GM21723 (cell line): ENCODE measurements around the gene ULK2.

ENCODE experiments used
- ATAC-seq: cut with Tn5 transposase; IDR thresholded peaks from one replicate; pipeline ENCODE4 v1.9.1; 2021; ENCODE audit warnings: mild to moderate bottlenecking, moderate library complexity; ENCODE audit not compliant: unreplicated experiment

The ULK2 gene

DNA sequence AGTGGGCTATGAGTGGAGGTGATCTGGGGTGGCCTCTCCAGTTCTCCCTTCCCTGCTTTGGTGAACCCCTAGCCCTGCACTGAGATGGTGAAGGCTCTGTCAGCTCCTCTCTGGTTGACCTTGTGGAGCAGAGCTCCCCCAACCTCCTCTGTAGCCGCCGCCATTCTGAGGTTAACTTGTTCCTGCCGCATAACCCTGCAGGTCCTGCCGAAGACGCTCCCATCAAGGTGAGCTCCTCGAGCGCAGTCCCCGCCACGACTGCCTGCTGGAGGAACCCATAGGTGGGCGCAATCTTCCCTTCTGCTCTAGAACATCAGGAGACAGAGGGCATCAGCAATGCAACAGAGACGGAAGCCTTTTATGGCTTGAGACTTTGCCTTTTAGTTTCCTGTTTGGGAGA lies 136.1 kb downstream of the ULK2 start:
- no peak for ATAC-seq

DNA sequence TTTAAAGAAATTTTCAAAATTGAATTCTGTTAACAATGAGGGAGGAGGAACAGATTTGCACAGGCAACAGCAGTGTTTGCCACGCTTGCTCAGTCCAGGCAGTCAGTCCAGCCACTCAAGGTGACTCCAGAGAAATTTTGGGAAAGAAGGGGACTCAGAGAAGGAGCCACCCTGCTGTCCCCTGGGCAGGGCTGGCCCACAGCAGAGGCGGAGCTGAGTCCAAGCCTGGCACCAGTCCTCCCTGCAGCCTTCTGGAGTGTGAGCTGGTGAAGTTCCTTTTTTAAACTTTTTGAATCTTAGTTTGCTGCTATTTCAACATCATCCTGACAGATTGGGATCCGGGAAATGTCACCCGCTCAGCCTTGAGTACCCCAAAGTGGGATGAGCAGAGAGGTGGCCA lies 136.9 kb downstream of the ULK2 start:
- no peak for ATAC-seq

DNA sequence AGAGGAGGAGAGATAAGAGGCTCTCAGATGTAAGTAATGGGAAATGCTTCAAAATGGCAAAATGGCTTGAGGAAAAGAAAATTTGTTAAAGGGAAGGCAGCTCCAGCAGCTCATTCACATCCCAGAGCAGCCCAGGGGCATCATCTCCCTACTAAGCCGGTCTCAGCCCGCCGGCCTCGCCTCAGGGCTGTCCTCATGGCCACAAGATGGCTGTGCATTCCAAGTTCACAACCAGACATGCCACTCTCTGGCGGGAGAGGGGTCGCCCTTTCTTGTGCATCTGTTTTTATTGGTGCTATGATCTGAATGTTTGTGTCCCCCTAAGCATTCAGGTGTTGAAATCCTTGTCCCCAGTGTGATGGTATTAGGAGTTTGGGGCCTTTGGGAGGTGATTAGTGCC lies 137.8 kb downstream of the ULK2 start:
- ATAC-seq, result no peak

DNA sequence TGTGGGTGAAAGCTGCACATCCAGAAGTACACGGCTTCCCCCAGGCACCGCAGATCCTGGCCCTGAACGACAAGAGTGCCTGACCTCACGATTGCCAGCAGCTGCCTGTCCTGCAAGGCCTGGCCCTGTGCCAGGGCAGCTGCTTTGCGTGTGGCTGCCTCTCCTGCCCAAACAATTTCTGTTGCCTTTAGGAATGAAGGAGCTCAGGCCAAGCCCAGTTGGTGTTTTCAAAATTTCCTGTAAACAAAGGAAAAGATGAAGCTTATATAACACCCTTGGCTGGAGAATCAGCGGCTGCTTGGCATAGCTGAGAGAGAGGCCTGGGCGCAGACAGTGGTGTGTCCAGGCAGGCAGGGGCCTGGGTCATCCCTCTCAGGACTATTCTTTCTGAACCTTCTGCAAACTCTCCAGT lies 139.6 kb downstream of the ULK2 start:
- no peak for ATAC-seq

DNA sequence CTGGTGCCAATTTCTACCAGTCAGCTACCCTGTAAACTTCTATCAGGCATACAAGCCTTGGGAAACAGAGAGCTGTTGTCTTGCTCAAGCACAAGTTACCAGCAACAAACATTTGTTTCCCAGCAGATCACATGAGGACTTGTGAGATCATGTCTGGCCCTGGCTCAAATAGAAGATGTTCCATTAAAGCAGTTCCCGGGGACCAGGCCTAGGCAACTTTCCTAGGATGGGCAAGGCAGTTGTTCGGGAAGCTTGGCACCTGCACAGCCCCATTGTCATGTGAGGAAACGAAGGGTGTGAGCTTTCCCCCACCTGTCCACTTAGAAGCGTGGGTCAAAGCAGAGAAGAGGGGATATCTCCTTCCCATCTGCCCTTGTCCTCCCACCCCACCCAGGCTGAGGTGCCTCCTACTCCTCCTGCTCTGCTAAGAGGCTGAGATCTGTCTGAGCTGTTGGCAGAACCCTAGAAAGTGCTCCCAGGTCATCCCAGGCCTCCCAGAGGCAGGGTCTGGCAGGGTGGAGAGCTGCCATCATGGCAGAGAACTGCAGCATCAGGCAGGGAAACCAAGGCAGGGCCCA lies 140.1 kb downstream of the ULK2 start:
- ATAC-seq, result no peak

GRCh38 chr17:19726631-19727376 lies 140.9 kb downstream of the ULK2 start:
- no peak for ATAC-seq

DNA sequence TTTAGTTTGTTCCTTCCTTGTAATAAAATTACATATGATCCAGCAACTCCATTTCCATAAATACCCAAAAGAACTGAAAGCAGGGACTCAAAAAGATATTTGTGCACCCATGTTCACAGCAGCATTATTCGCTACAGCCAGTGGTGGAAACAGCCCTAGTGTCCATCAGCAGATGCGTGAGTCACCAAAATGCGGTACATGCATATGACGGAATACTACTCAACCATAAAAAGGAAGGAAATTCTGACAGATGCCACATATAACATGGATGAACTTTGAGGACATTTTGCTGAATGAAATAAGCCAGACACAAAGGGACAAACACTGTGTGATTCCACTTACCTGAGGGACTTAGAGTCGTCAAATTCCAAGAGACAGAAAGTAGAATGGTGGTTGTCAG lies 142.2 kb downstream of the ULK2 start:
- no peak for ATAC-seq

DNA sequence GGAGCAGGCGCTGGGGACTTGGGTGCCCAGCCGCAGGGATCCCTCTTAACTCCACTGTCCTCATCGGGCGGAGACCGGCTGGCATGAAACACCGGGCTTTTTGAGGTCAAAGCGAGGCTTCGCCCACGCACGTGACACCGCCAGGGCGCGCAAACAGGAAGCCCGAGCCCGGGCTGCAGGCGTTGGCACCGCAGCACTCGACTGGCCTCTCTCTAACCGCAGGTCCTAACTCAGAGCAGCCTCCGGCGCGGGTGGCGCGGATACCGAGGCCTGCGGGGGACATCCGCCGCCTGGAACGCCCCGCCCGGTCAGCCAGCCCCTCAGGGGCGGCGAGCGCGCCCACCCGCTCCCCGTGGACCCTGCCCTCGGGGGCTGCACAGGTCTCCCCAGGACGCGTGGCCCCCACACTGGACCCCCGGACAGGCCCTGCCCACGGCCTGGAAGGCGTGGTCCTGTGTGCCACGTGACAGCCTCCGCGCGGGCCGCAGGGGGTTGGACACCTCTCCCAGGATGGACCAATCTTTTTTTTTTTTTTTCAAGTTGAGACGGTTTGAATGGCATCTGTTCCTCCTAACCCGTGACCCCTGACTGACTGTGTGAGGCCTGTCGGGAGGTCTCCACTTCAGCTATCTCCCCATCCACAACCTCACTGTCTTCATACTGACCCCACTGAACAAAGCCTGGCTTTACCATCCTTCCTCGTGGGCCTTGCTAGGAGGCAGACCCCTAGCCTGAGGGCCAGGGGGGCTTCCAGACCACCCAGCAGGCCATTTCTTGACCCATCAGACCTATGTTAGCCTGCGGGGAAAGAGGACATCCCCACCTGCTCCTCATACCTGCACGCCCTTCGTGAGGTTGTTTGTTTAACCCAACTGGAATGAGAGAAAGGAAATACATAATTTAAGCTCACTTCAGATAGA lies 143.0 kb downstream of the ULK2 start:
- no peak for ATAC-seq

DNA sequence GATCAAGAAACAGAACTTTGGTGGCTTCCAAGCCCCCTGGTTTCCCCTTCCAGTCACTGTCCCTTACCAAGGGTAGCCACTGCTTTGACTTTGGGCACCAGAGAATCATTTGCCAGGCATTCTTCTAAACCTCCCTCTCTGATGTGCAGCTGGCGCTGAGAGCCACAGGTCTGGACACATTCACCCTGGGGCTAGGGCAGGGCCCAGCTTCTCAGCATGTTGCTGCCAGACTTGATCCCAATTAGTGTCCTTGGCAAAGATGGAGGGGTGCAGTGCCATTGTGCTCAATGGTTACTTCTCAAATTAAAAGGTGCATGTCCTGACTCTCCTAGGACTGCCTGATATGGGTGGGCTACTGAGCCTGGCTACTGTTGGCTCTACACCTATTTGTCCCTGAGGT lies 143.8 kb downstream of the ULK2 start:
- no peak for ATAC-seq
